H1 (cell line): ENCODE data around the gene LAPTM4A. TPM values are rescaled to one million over a fixed set of nuclear protein-coding genes. Genes with fewer than 3 reads are reported as not detected.

Source experiments
- CTCF ChIA-PET: fragments of 300-600 bp; sonication (Branson Sonifier 250); formaldehyde crosslinking; loops from one replicate; lab custom pipeline; 2021; ENCODE audit not compliant: partially characterized antibody; lab: Charles Lee
- POLR2A ChIA-PET: fragments of 300-600 bp; sonication (Branson Sonifier 250); formaldehyde crosslinking; loops from one replicate; lab custom pipeline; 2021; ENCODE audit warnings: inconsistent platforms; ENCODE audit not compliant: partially characterized antibody; lab: Charles Lee
- DNase-seq, 2 experiments: peaks; one replicate each; pipeline versions ENCODE4 v3.0.0 to v3.0.0-alpha.2; 2010 to 2022; ENCODE audit warnings: low spot score in 2 of 2, low read depth in 1 of 2, mixed read lengths in 1 of 2
- FAIRE-seq: peaks from 2 replicates; lab custom pipeline; 2011; peaks lifted over from hg19 to GRCh38; lab: Jason Lieb, UNC
- H2AFZ ChIP-seq: 2 replicates; pipeline ENCODE4 v1.8.1; 2012; ENCODE audit warnings: low read length, inconsistent platforms
- H2AK5ac ChIP-seq: 2 replicates; pipeline ENCODE4 v1.6.1; 2013; ENCODE audit warnings: low read depth, low read length
- H2BK120ac ChIP-seq: replicated peaks from 2 replicates; pipeline ENCODE3; 2013; ENCODE audit warnings: low read depth, low read length, inconsistent platforms
- H2BK12ac ChIP-seq: 2 replicates; pipeline ENCODE4 v1.6.1; 2013; ENCODE audit warnings: low read depth, low read length
- H2BK15ac ChIP-seq: 2 replicates; pipeline ENCODE4 v1.6.1; 2013; ENCODE audit warnings: low read length
- H2BK20ac ChIP-seq: 2 replicates; pipeline ENCODE4 v1.6.1; 2013; ENCODE audit warnings: low read length
- H2BK5ac ChIP-seq: 2 replicates; pipeline ENCODE4 v1.6.1; 2013; ENCODE audit warnings: low read depth, low read length
- H3K14ac ChIP-seq: 2 replicates; pipeline ENCODE4 v1.6.1; 2013; ENCODE audit warnings: inconsistent platforms; ENCODE audit not compliant: insufficient read length
- H3K18ac ChIP-seq: 2 replicates; pipeline ENCODE4 v1.6.1; 2013; ENCODE audit warnings: low read length; ENCODE audit errors: extremely low read depth
- H3K23ac ChIP-seq: 2 replicates; pipeline ENCODE4 v1.6.1; 2013; ENCODE audit warnings: inconsistent platforms; ENCODE audit not compliant: insufficient read length
- H3K23me2 ChIP-seq: 2 replicates; pipeline ENCODE4 v1.6.1; 2013; ENCODE audit warnings: low read depth, low read length
- H3K27ac ChIP-seq: 2 replicates; pipeline ENCODE4 v1.6.1; 2011; ENCODE audit warnings: low read depth, low read length, inconsistent platforms
- H3K27me3 ChIP-seq, 4 experiments: replicated peaks in 1 of 4; 1 replicate in 1 of 4; 2 replicates in 3 of 4; pipeline versions ENCODE4 v1.6.1 to v1.8.1; 2011 to 2013; ENCODE audit warnings: low read length in 3 of 4, mild to moderate bottlenecking in 3 of 4, inconsistent platforms in 2 of 4, mixed read lengths in 2 of 4, moderate library complexity in 1 of 4; ENCODE audit not compliant: control insufficient read depth in 3 of 4, insufficient read depth in 3 of 4; ENCODE audit errors: extremely low read depth in 1 of 4
- H3K36me3 ChIP-seq, 4 experiments: 2 replicates each; pipeline versions ENCODE4 v1.6.1 to v1.8.1; 2011 to 2013; ENCODE audit warnings: mild to moderate bottlenecking in 4 of 4, low read length in 3 of 4, moderate library complexity in 2 of 4, control low read depth in 1 of 4, inconsistent platforms in 1 of 4; ENCODE audit not compliant: insufficient read depth in 4 of 4, control insufficient read depth in 2 of 4
- H3K4ac ChIP-seq: replicated peaks from 2 replicates; pipeline ENCODE3; 2013; ENCODE audit warnings: low read length, low read depth, mixed read lengths, inconsistent platforms; ENCODE audit not compliant: insufficient read length
- H3K4me1 ChIP-seq, 4 experiments: replicated peaks in 1 of 4; 1 replicate in 1 of 4; 2 replicates in 3 of 4; pipeline versions ENCODE4 v1.6.1 to v1.8.1; 2011 to 2013; ENCODE audit warnings: low read length in 3 of 4, inconsistent platforms in 2 of 4, mixed read lengths in 1 of 4; ENCODE audit not compliant: insufficient read depth in 4 of 4, control insufficient read depth in 3 of 4
- H3K4me2 ChIP-seq, 2 experiments: 2 replicates each; pipeline versions ENCODE4 v1.6.1 to v1.8.1; 2011 to 2013; ENCODE audit warnings: low read depth in 2 of 2, low read length in 2 of 2, control low read depth in 1 of 2, inconsistent platforms in 1 of 2, mild to moderate bottlenecking in 1 of 2; ENCODE audit not compliant: insufficient read depth in 1 of 2
- H3K4me3 ChIP-seq, 4 experiments: fragments of 200-600, 300-600 bp in 1 of 4; sonication (generic), shearing (Covaris generic), sonication (Bioruptor Twin) in 1 of 4; 2 replicates each; pipeline versions ENCODE4 v1.5.1 to v1.8.1; 2011 to 2016; ENCODE audit warnings: low read length in 4 of 4, low read depth in 3 of 4, control low read depth in 2 of 4, inconsistent platforms in 2 of 4, mild to moderate bottlenecking in 2 of 4, mixed read lengths in 1 of 4, moderate library complexity in 1 of 4; ENCODE audit not compliant: insufficient read depth in 2 of 4; ENCODE audit errors: extremely low read depth in 1 of 4
- H3K56ac ChIP-seq: replicated peaks from 2 replicates; pipeline ENCODE3; 2013; ENCODE audit warnings: low read depth, mild to moderate bottlenecking, mixed read lengths, low read length, inconsistent platforms; ENCODE audit not compliant: insufficient read length
- H3K79me1 ChIP-seq: 2 replicates; pipeline ENCODE4 v1.6.1; 2013; ENCODE audit warnings: low read depth, low read length, control low read depth
- H3K79me2 ChIP-seq, 2 experiments: 2 replicates each; pipeline versions ENCODE4 v1.6.1 to v1.8.1; 2012 to 2013; ENCODE audit warnings: low read length in 2 of 2, mild to moderate bottlenecking in 2 of 2, inconsistent platforms in 1 of 2; ENCODE audit not compliant: insufficient read depth in 2 of 2, control insufficient read depth in 1 of 2
- H3K9ac ChIP-seq, 4 experiments: replicated peaks in 1 of 4; 1 replicate in 1 of 4; 2 replicates in 3 of 4; pipeline versions ENCODE4 v1.6.1 to v1.8.1; 2011 to 2013; ENCODE audit warnings: low read depth in 3 of 4, low read length in 3 of 4, control low read depth in 2 of 4, mild to moderate bottlenecking in 2 of 4, moderate library complexity in 2 of 4, inconsistent platforms in 1 of 4; ENCODE audit errors: extremely low read depth in 1 of 4
- H3K9me3 ChIP-seq, 2 experiments: 2 replicates each; pipeline versions ENCODE4 v1.6.1 to v1.8.1; 2012 to 2013; ENCODE audit warnings: mild to moderate bottlenecking in 2 of 2, moderate library complexity in 2 of 2, control low read depth in 1 of 2, inconsistent platforms in 1 of 2, low read depth in 1 of 2, low read length in 1 of 2, mixed read lengths in 1 of 2; ENCODE audit not compliant: insufficient read depth in 2 of 2
- H4K20me1 ChIP-seq, 2 experiments: replicated peaks in 1 of 2; 2 replicates each; pipeline versions ENCODE3 to v1.8.1; 2011 to 2013; ENCODE audit warnings: inconsistent platforms in 2 of 2, low read length in 2 of 2, mild to moderate bottlenecking in 1 of 2; ENCODE audit not compliant: insufficient read depth in 2 of 2, control insufficient read depth in 1 of 2
- H4K5ac ChIP-seq: 2 replicates; pipeline ENCODE4 v1.6.1; 2013; ENCODE audit warnings: low read length, low read depth, mixed read lengths, inconsistent platforms; ENCODE audit not compliant: insufficient read length
- H4K8ac ChIP-seq: 2 replicates; pipeline ENCODE4 v1.8.0; 2013; ENCODE audit warnings: mild to moderate bottlenecking, moderate library complexity, low read length, inconsistent platforms; ENCODE audit not compliant: insufficient read depth; ENCODE audit errors: extremely low read depth
- H4K91ac ChIP-seq: replicated peaks from 2 replicates; pipeline ENCODE3; 2013; ENCODE audit warnings: low read length, mixed read lengths, inconsistent platforms; ENCODE audit not compliant: insufficient read length
- BCL11A ChIP-seq, 2 experiments: IDR thresholded peaks; one replicate each; pipeline ENCODE4 v1.6.1; 2011; ENCODE audit warnings: low read depth in 2 of 2, low read length in 2 of 2, mild to moderate bottlenecking in 2 of 2
- CHD1 ChIP-seq: IDR thresholded peaks from 2 replicates; pipeline ENCODE4 v1.6.1; 2012; ENCODE audit warnings: low read depth, low read length, improper control_type of control experiment
- EGR1 ChIP-seq: IDR thresholded peaks from 2 replicates; pipeline ENCODE4 v1.6.1; 2011; ENCODE audit warnings: low read depth, low read length, borderline replicate concordance
- FOSL1 ChIP-seq: IDR thresholded peaks from 2 replicates; pipeline ENCODE4 v1.6.1; 2011; ENCODE audit warnings: mild to moderate bottlenecking, low read depth, low read length, moderate library complexity; ENCODE audit not compliant: insufficient read depth
- GTF2F1 ChIP-seq: IDR thresholded peaks from 2 replicates; pipeline ENCODE4 v1.6.1; 2012; ENCODE audit warnings: low read depth, low read length, improper control_type of control experiment, borderline replicate concordance
- JUN ChIP-seq: IDR thresholded peaks from 2 replicates; pipeline ENCODE4 v1.6.1; 2011; ENCODE audit warnings: low read depth, mild to moderate bottlenecking, improper control_type of control experiment, low read length
- JUND ChIP-seq: IDR thresholded peaks from 2 replicates; pipeline ENCODE4 v1.6.1; 2011; ENCODE audit warnings: mild to moderate bottlenecking, improper control_type of control experiment, low read length
- KDM5A ChIP-seq: fragments of 200-600 bp; IDR thresholded peaks from 2 replicates; pipeline ENCODE4 v1.7.1; 2012; ENCODE audit warnings: mild to moderate bottlenecking, low read length, inconsistent platforms, mixed read lengths
- MAX ChIP-seq: IDR thresholded peaks from 2 replicates; pipeline ENCODE4 v1.6.1; 2012; ENCODE audit warnings: inconsistent platforms
- NANOG ChIP-seq: IDR thresholded peaks from 2 replicates; pipeline ENCODE4 v1.6.1; 2011; ENCODE audit warnings: low read length, low read depth, mild to moderate bottlenecking, inconsistent platforms; ENCODE audit not compliant: insufficient read depth, poor library complexity, severe bottlenecking
- RAD21 ChIP-seq, 2 experiments: IDR thresholded peaks in 1 of 2; conservative IDR thresholded peaks in 1 of 2; 2 replicates each; pipeline ENCODE4 v1.6.1; 2011; ENCODE audit warnings: low read depth in 2 of 2, low read length in 2 of 2, improper control_type of control experiment in 1 of 2, inconsistent platforms in 1 of 2, mild to moderate bottlenecking in 1 of 2, moderate library complexity in 1 of 2
- SIN3A ChIP-seq, 2 experiments: IDR thresholded peaks in 1 of 2; conservative IDR thresholded peaks in 1 of 2; 2 replicates each; pipeline ENCODE4 v1.6.1; 2011 to 2012; ENCODE audit warnings: low read length in 2 of 2, improper control_type of control experiment in 1 of 2, low read depth in 1 of 2, mild to moderate bottlenecking in 1 of 2
- SIRT6 ChIP-seq: IDR thresholded peaks from one replicate; pipeline ENCODE4 v1.7.1; 2012; ENCODE audit warnings: low read length, inconsistent platforms
- SIX5 ChIP-seq: IDR thresholded peaks from 2 replicates; pipeline ENCODE4 v1.6.1; 2011; ENCODE audit warnings: mild to moderate bottlenecking, low read depth, low read length
- YY1 ChIP-seq: IDR thresholded peaks from 2 replicates; pipeline ENCODE4 v1.6.1; 2011; ENCODE audit warnings: low read depth, mild to moderate bottlenecking, low read length
- WGBS, 2 experiments: shearing (Covaris generic) in 1 of 2; methylation state at CpG; one replicate each; pipeline versions ENCODE4 v1.1.6 to v1.1.7; 2013 to 2015; ENCODE audit warnings: low lambda C conversion rate in 2 of 2, mixed read lengths in 2 of 2, inconsistent platforms in 1 of 2, low coverage in 1 of 2, missing lambda C conversion rate in 1 of 2; ENCODE audit not compliant: insufficient replicate concordance in 2 of 2, insufficient coverage in 1 of 2, insufficient read length in 1 of 2; ENCODE audit errors: extremely low coverage in 1 of 2, missing lambda C conversion rate in 1 of 2; 5-methylcytosine and 5-hydroxymethylcytosine counted together
- polyA plus RNA-seq, 7 experiments: library from polyadenylated mRNA; depleted of rRNA in 3 of 7; stranded (reverse) in 5 of 7; unstranded in 2 of 7; fragments of >200 nt in 5 of 7; fragments of 200-250 nt in 2 of 7; gene quantifications; 1 replicate in 5 of 7; 2 replicates in 1 of 7; 4 replicates in 1 of 7; pipeline versions ENCODE4 v1.2.1 to v1.2.3, GENCODE V29; 2011 to 2013; ENCODE audit warnings: missing spikeins in 2 of 7, mixed read lengths in 2 of 7
- total RNA-seq: library from RNA; stranded (reverse); fragmentation: NEBNext Ultra II Directional; extraction: Animal tissue kit (Norgen Biotek cat#: 25700); gene quantifications from 2 replicates; pipeline ENCODE4 v1.2.1, GENCODE V29; 2021

LAPTM4A gene
- total and polyA plus RNA-seq, 2 of the 8 experiments (the other 6 are each of a cell fraction or from before 2014, with no cell fraction given) = 193 to 419 TPM

GRCh38 chr2:20073460-20073859 is 22.0 kb upstream of the LAPTM4A start:
- H3K27ac ChIP-seq = no peak overlapping the region
- FAIRE-seq (no peak), DNase-seq (no peak)
- WGBS, 2 experiments = 78% methylated on average over 2 of the region's 2 CpGs; no CpG with 5 or more reads in 1 of the 2 experiments
- no peak overlapping the region for H3K18ac ChIP-seq
- no peak overlapping the region for H3K56ac ChIP-seq
- H3K27me3 ChIP-seq = no peaks in the 10 kb centered on the region
- no peaks in the 10 kb centered on the region for H3K79me2 ChIP-seq
- H4K5ac ChIP-seq = no peak overlapping the region
- H3K9me3 ChIP-seq = no peaks in the 10 kb centered on the region
- H2AFZ ChIP-seq = no peak overlapping the region
- H3K23me2 ChIP-seq = no peaks in the 10 kb centered on the region
- H4K20me1 ChIP-seq = no peaks in the 10 kb centered on the region
- no peak overlapping the region for H4K8ac ChIP-seq
- no peak overlapping the region for H2BK12ac ChIP-seq
- ChIA-PET POLR2A (no interaction called here), CTCF (interaction anchor here (3.2 to 5.0 kb wide), 2 partner anchors 25 to 58 kb away, joined by 7 to 31 read pairs; no protein-coding TSS in a partner anchor)
- H3K79me1 ChIP-seq = no peaks in the 10 kb centered on the region
- H4K91ac ChIP-seq = no peak overlapping the region
- H3K14ac ChIP-seq = no peak overlapping the region
- no peak overlapping the region for H2AK5ac ChIP-seq
- no peaks in the 10 kb centered on the region for H3K36me3 ChIP-seq
- no peak overlapping the region for H3K9ac ChIP-seq
- no peak overlapping the region for H2BK120ac ChIP-seq
- no peak overlapping the region for H3K4ac ChIP-seq
- no peak overlapping the region for H2BK5ac ChIP-seq
- H3K23ac ChIP-seq = no peak overlapping the region
- H3K4me2 ChIP-seq = no peak overlapping the region
- no peak overlapping the region for H2BK15ac ChIP-seq
- H2BK20ac ChIP-seq = no peak overlapping the region
- H3K4me1 ChIP-seq = peaks cover 0 to 9% (median 5%) of the 10 kb centered on the region in 4 experiments; a peak in 6 of 7 replicates
- no peak overlapping the region for H3K4me3 ChIP-seq
- TF ChIP-seq MAX (no peak), JUND (no peak), CHD1 (no peak), EGR1 (no peak), FOSL1 (no peak), SIN3A (conservative IDR thresholded peaks at IDR 0.05 in 1 of 2, IDR thresholded peaks at IDR 0.05 in 1 of 2; ENCODE audit: low read depth in 1 of 2, low read length in 2 of 2) (no peak), JUN (no peak), RAD21 (IDR thresholded peaks at IDR 0.05 in 1 of 2, conservative IDR thresholded peaks at IDR 0.05 in 1 of 2; ENCODE audit: low read depth in 2 of 2, low read length in 2 of 2) (no peak), KDM5A (no peak), BCL11A (IDR thresholded peaks at IDR 0.05; ENCODE audit: low read depth in 2 of 2, low read length in 2 of 2) (no peak), SIX5 (no peak), NANOG (no peak), GTF2F1 (no peak), SIRT6 (no peak), YY1 (no peak)
